Tibial nerve (tissue), 3 donors: ENCODE results near the gene ARMH4.

Source experiments
- POLR2A ChIP-seq, 2 donors: fragments of 450-650 bp; IDR thresholded peaks; one replicate each; pipeline ENCODE4 v1.6.1; 2017; ENCODE audit warnings: antibody characterized with exemption in 2 of 2, mild to moderate bottlenecking in 2 of 2, moderate library complexity in 2 of 2
- TF ChIP-seq, protein P1 (sequence below), 5 experiments: fragments of 200-600 bp in 3 of 5; fragments of 450-650 bp in 2 of 5; sonication (generic) in 3 of 5; IDR thresholded peaks; one replicate each; pipeline ENCODE4 v1.5.1; 2016 to 2019; ENCODE audit warnings: antibody characterized with exemption in 5 of 5, mild to moderate bottlenecking in 3 of 5, moderate library complexity in 2 of 5

DNA sequence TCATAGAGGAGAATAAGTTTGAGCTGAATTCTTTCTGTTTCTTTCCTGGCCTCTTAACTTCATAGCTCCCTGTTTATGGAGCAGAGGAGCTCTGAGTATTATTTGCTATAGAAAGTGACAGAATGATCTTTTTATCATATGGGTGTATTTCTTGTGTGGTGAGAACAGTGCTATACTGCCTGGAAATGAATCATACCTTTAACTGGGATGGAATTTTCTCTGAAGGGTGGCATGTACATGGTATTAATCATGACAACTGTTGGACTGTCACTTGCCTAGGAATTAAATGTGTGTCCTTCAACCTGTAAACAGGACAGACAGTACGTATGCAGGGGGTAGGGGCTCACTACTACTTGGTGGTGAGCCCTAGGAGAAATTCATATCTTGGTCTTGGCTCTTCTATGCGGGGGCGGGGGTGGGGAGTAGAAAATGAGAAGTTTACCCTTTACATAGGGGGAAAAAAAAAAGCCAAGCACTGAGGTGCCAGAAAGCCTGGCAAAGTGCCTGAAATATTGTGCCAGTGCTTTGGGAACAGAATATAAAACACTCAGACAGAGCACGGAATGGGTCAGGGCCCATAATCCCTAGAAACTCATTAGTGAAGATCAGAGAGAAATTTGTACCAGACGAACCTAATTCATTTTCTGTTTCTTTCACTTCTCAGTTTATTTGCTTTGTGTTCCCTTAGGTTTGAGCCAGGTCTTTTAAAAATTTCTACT lies 33.8 kb downstream of the ARMH4 start:
- no peak for TF ChIP-seq POLR2A (IDR thresholded peaks at IDR 0.05)
- TF ChIP-seq, protein P1, sequence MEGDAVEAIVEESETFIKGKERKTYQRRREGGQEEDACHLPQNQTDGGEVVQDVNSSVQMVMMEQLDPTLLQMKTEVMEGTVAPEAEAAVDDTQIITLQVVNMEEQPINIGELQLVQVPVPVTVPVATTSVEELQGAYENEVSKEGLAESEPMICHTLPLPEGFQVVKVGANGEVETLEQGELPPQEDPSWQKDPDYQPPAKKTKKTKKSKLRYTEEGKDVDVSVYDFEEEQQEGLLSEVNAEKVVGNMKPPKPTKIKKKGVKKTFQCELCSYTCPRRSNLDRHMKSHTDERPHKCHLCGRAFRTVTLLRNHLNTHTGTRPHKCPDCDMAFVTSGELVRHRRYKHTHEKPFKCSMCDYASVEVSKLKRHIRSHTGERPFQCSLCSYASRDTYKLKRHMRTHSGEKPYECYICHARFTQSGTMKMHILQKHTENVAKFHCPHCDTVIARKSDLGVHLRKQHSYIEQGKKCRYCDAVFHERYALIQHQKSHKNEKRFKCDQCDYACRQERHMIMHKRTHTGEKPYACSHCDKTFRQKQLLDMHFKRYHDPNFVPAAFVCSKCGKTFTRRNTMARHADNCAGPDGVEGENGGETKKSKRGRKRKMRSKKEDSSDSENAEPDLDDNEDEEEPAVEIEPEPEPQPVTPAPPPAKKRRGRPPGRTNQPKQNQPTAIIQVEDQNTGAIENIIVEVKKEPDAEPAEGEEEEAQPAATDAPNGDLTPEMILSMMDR (IDR thresholded peaks at IDR 0.05): no peak
